Measurements from ENCODE around the gene C19orf33. TPM values are rescaled to one million over a fixed set of nuclear protein-coding genes. Genes with fewer than 3 reads are reported as not detected.

C19orf33 gene
- total and polyA plus RNA-seq, 9 of the 15 experiments (the other 6 are each of a cell fraction or from before 2014, with no cell fraction given) = 3.2 TPM; not detected in 8

DNA sequence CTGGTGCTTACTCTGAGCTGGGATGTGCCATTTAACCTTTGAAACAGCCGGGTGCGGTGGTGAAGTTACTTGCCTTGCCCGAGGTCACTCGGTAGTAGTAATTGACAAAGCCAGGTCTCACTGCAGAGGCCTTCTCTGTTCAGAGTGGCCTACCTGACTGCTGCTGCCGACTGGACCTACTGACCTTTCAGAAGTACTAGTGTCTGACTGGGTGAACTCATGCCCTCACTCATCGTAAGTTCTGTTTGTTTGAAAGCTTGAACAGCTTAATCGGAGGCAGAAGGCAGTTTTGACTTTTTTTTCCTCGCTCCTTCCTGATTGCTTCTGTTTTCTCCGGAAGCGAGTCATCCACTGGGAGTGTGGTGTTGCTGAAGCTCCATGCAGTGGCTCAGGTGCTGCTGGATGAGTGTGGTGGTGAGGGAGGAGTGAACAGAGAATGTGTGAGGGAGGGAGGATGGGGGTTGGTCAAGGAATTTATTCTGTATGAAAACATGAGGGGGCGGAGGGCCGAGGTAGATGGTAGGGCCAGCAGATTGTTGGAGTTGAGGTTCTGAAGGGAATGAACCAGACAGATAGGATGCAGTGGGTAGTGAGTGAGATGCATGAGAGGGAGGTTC is 37.0 kb upstream of the C19orf33 start:
- ChIA-PET CTCF (ENCODE audit: low intra/inter-chr PET ratio) (no interaction called here), POLR2A (interaction anchor here (0.6 to 1.7 kb wide), 8 partner anchors 10 to 140 kb away, joined by 3 to 4 read pairs (median 4); partner anchors contain the start of gene FAM98C)
- H3K27ac ChIP-seq (ENCODE audit: extremely low read depth, low read depth, low read length) = peak overlapping the region; percentile 60
- H3K36me3 ChIP-seq (ENCODE audit: control insufficient read depth, insufficient read depth, low read length) = no peaks in the 10 kb centered on the region
- WGBS (ENCODE audit: insufficient coverage, low coverage, missing lambda C conversion rate) = 42% methylated on average over 12 of the region's 12 CpGs
- H2AFZ ChIP-seq (ENCODE audit: low read depth, low read length) = peak overlapping the region; percentile 84
- DNase-seq (ENCODE audit: extremely low read depth in 1 of 4, low spot score in 3 of 4) (peak; percentile 42 to 57 (median 54)), ATAC-seq (no peak), FAIRE-seq (peak; percentile 55)
- H3K4me2 ChIP-seq (ENCODE audit: insufficient read depth, low read length) = peak overlapping the region; percentile 31; the same call in 1 of the 2 replicates
- BruUV-seq (replicated peaks) = no TSS peak
- H3K4me3 ChIP-seq = no peak overlapping the region
- peak overlapping the region; percentile 23 to 49; a peak in 2 of 4 replicates for H3K9ac ChIP-seq (ENCODE audit: insufficient read depth in 1 of 2, low read depth in 2 of 2, low read length in 2 of 2)
- no peaks in the 10 kb centered on the region for H3K9me3 ChIP-seq (replicated peaks; ENCODE audit: control insufficient read depth, insufficient read depth, low read depth, low read length)
- intact Hi-C loops (cut with micrococcal nuclease) = no loop called here
- no peaks in the 10 kb centered on the region for H3K27me3 ChIP-seq (ENCODE audit: control insufficient read depth in 2 of 2, insufficient read depth in 2 of 2, low read length in 2 of 2)
- no peaks in the 10 kb centered on the region for H3K9me1 ChIP-seq (ENCODE audit: control insufficient read depth, insufficient read depth, low read length)
- H3K4me1 ChIP-seq (replicated peaks in 1 of 2; ENCODE audit: control insufficient read depth in 2 of 2, insufficient read depth in 2 of 2, low read length in 2 of 2) = peaks cover 47 to 62% of the 10 kb centered on the region in 2 experiments
- no peaks in the 10 kb centered on the region for H3K79me2 ChIP-seq (ENCODE audit: control insufficient read depth, insufficient read depth, low read length)
- in situ Hi-C loops (cut with MboI) = no loop called here
- no peaks in the 10 kb centered on the region for H4K20me1 ChIP-seq (replicated peaks; ENCODE audit: control insufficient read depth, insufficient read depth, low read length)
- TF ChIP-seq GATAD2A (IDR thresholded peaks at IDR 0.05) (0 out of 2 replicates have a peak, but pooled peaks have one; percentile 61), FOSL1 (tag; conservative IDR thresholded peaks at IDR 0.05) (0 out of 2 replicates have a peak, but pooled peaks have one; percentile 19), MCM2 (IDR thresholded peaks at IDR 0.05; ENCODE audit: low read depth) (no peak), ARHGAP35 (IDR thresholded peaks at IDR 0.05; ENCODE audit: partially characterized antibody) (peak; percentile 14), PCBP2 (IDR thresholded peaks at IDR 0.05; ENCODE audit: low read depth, low read length, poor library complexity, severe bottlenecking) (no peak), ZNF280A (IDR thresholded peaks at IDR 0.05; ENCODE audit: low read depth, partially characterized antibody) (no peak), ZNF217 (CRISPR knock-in tag; IDR thresholded peaks at IDR 0.05) (no peak), SMARCA4 (IDR thresholded peaks at IDR 0.05) (peak; percentile 47; the same call in 1 of the 2 replicates), ZNF316 (IDR thresholded peaks at IDR 0.05) (no peak), GATA2 (CRISPR knock-in tag; IDR thresholded peaks at IDR 0.05) (no peak), CHAMP1 (IDR thresholded peaks at IDR 0.05) (no peak)
- TF ChIP-seq, protein P1, sequence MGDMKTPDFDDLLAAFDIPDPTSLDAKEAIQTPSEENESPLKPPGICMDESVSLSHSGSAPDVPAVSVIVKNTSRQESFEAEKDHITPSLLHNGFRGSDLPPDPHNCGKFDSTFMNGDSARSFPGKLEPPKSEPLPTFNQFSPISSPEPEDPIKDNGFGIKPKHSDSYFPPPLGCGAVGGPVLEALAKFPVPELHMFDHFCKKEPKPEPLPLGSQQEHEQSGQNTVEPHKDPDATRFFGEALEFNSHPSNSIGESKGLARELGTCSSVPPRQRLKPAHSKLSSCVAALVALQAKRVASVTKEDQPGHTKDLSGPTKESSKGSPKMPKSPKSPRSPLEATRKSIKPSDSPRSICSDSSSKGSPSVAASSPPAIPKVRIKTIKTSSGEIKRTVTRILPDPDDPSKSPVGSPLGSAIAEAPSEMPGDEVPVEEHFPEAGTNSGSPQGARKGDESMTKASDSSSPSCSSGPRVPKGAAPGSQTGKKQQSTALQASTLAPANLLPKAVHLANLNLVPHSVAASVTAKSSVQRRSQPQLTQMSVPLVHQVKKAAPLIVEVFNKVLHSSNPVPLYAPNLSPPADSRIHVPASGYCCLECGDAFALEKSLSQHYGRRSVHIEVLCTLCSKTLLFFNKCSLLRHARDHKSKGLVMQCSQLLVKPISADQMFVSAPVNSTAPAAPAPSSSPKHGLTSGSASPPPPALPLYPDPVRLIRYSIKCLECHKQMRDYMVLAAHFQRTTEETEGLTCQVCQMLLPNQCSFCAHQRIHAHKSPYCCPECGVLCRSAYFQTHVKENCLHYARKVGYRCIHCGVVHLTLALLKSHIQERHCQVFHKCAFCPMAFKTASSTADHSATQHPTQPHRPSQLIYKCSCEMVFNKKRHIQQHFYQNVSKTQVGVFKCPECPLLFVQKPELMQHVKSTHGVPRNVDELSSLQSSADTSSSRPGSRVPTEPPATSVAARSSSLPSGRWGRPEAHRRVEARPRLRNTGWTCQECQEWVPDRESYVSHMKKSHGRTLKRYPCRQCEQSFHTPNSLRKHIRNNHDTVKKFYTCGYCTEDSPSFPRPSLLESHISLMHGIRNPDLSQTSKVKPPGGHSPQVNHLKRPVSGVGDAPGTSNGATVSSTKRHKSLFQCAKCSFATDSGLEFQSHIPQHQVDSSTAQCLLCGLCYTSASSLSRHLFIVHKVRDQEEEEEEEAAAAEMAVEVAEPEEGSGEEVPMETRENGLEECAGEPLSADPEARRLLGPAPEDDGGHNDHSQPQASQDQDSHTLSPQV (IDR thresholded peaks at IDR 0.05) = peak; percentile 44; the same call in 1 of the 2 replicates

Data from K562 (cell line).